Dermis microvascular lymphatic vessel endothelial cell (primary cell): Measurements from ENCODE around the gene ITCH. TPM values are rescaled to one million over a fixed set of nuclear protein-coding genes. Genes with fewer than 3 reads are reported as not detected.
A peak's percentile ranks its signal among the peaks of the same experiment; 100 is the strongest.

Source experiments
- DNase-seq, 2 donors: peaks; one replicate each; pipeline versions ENCODE4 v3.0.0 to v3.0.0-alpha.2; 2010; ENCODE audit warnings: low read depth in 2 of 2
- total RNA-seq: library from RNA; depleted of rRNA; stranded (reverse); fragments of >200 nt; gene quantifications from 2 replicates; pipeline ENCODE4 v1.2.1, GENCODE V29; 2014

Gene ITCH
- total RNA-seq, 1 donor from 2014 or later, result 49.4 TPM

DNA sequence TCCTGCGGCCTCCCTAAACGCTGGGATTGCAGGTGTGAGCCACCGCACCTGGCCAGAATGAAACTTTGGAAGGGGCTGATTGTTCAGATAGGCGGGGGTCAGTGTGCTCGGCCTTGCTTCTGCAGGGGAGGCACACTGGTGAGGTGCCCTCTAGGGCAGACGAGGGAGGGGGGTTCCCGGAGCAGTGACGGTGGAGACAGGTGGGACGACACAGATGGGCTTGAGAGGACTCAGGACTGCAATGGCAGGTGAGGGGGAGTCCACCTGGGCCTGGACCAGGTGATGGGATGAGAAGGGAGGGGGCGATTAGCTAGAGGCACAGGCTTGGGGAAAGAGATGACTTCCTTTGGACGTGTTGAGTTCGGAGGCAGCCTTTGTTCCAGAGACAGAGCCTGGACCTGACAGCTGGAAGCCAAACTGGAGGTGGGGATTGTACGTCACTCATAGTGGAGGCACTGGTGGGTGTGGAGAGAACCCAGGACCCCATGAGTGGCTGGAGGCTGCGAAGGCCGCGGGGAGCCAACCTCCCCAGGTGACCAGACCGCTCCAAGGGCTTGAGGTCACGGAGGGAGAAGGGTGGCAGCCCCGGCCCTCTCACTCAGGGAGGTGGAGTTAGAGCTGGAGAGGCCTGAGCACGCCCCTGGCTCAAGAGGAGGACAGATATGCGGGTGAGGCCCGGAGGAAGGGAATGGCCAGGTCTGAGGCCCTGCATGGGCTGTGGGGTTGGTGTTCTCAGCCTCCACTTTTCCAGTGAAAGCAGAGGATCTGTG is 185.0 kb downstream of the ITCH start:
- no peak for DNase-seq

DNA sequence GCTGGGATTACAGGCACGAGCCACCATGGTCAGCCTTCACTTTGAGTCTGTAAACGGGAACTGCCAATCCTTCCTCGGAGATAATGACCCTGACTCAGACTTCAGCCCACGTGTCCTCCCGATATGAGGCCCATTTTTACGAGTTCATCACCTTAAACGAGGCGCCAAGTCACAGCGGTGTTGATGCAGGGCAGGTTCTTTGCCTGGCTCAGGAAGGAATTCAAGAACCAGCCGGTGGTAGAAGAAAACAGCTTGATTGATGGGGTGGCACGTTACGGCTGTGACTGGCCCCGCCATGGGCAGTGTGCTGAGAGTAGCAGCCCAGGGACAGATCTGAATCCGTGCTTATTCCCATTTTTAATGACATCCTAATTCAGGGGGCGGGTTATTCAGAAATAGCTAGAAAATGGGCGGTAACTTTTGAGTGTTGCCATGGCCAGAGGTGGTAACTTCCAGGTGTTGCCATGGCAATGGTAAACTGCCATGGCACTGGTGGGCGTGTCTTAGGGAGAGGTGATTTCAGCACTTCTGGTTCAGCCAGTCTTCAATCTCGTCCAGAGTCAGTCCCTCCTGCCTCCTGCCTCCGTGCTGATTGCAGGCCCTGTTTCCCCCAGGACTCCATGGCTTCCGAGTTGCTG is 186.3 kb downstream of the ITCH start:
- peak in 1 of 2 donors; percentile 21 for DNase-seq

DNA sequence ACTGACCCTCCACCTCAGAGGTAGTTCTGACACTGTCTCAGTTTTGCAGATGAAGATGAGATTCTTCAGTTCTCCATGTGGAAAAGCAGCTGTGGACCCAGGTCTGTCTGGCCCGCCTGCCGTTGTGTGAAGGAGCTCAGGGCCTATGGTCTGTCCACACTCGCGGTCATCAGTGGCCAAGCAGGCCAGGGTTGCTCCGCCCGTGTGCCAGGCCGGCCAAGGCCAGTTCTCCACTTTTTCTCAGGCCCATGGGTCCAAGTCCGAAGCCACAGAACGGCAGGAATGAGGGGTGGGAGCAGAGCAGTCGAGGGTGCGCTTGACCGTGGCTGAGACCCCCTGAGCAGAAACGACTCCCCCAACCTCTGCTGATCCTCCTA is 186.8 kb downstream of the ITCH start:
- no peak for DNase-seq

DNA sequence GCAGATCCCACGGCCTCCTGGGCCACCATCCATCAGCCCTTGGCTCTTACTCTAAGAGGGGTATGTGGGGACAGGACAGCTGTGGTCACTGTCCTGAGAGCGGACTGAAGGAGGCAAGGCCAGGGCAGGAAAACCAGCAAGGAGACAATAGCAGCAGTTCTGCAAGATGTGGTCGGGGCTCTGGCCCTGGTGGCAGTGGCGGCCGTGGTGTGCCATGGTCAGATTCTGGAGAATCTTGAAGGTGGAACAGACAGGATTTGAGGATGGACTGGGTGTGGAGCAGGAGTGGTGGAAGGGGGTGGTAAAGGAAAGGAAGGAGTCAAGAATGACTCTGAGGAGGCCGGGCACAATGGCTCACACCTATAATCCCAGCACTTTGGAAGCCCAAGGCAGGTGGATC is 189.5 kb downstream of the ITCH start:
- DNase-seq, result no peak

DNA sequence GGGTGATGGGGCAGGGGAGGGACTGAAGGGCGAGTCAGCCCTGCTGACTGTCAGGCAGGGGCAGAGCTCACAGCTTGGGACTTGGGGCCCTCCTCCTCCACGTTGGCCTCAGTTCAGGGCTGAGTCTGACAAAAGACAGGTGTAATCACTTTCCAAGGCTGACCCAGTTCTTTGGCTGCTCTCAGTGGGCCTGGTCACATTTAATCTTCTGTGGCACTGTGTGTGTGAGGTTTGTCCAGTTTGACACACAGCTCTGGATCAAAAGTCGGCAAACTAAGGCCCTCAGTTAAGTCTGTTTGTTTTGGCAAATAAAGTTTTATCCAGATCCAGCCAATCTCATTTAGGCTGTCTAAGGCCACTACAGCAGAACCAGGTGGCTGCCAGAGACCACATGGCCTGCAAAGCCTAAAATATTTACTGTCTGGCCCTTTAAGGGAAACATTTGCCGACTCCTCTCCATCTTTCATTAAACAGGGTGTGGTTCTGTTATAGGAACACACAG is 190.3 kb downstream of the ITCH start:
- no peak for DNase-seq

DNA sequence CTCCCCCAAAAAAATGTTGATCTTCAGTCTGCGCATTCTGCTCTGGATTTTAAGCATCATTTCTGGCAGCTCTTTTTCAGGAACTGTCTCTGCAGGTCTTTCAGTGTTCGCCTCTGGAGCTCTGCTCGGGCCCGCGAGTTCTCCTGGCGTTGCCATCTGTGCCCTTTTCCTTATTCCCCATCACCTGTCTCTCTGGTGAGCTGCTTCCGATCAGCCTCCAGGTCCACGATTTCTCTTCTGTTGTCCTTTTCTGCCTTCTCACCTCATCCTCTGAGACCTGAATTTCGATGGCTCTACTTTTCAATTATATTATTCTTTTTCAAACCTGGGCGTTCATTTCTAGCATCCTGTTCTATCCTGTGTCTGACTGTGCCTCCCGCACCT is 194.9 kb downstream of the ITCH start:
- no peak for DNase-seq

DNA sequence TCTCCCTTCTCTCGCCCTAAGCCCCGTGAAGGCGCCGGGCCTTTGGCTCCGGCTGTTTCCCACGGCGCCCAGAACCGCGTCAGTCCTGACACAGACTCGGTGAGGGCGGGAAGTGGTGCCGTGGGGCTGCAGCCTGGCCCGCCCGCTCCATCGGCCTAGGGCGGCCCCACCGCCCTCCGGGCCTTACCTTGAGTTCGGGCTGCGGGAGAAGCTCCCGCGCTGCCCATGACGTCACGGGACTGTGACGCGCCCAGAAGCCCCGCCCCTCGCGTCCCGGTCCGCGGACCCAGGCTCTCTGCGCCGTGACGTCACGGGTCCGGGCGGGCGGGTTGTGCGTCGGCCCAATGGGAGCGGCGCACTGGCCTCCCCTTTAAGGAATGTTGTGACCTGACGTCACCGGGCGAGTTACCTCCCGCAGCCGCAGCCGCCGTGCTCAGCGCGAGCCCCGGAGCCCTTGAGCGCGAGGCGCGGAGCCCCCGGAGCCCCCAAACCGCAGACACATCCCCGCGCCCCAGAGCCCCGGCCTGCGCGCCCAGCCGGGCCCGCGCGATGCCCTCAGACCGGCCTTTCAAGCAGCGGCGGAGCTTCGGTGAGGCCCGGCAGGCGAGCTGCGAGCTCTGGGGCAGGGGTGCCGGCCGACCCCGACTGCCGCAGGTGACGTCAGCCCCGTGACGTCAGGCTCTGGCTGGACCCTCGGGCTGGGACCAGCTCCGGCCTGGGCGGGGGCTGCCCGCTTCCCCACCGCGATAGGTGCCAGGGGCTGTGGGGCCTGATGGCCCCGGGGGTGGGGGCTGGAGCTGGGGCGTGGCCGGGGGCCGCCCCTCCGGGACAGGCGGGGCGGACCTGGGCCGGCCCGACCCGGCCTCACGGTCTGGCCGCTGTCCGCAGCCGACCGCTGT is 195.5 kb downstream of the ITCH start, which contains the start of gene MAP1LC3A:
Gene MAP1LC3A, plus strand, starts transcription at position 399 of the 899 bp plus-strand sequence. Its CDS starts 151 bp downstream, at position 550.
- DNase-seq, result peak; percentile 89 to 97

DNA sequence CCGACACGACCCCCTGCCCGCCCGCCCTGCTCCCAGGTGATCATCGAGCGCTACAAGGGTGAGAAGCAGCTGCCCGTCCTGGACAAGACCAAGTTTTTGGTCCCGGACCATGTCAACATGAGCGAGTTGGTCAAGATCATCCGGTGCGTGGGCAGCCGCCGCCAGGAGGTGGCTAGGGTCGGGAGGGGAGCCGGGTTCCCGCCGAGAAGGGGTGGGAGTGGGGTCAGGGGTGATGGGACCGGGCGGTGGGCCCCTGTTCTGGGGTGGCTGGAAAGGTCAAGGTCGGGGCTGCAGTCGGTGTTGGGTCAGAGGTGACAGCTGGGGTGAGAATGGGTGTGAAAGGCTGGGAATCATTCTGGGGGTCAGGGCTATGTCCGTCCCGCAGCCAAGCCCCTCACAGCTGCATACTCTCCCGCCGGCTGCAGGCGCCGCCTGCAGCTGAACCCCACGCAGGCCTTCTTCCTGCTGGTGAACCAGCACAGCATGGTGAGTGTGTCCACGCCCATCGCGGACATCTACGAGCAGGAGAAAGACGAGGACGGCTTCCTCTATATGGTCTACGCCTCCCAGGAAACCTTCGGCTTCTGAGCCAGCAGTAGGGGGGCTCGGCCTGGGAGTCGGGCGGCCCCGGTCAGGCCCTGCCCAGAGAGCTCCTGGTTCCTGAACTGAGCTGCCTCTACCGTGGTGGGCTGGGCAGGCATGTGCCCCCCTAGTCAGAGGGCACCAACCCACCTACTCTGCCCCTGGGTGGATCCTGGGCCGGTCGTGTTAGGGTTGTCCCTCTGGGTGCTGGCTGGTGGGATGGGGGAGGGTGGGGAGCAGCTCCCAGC is 196.5 kb downstream of the ITCH start:
- peak in 1 of 2 donors; percentile 22 for DNase-seq

DNA sequence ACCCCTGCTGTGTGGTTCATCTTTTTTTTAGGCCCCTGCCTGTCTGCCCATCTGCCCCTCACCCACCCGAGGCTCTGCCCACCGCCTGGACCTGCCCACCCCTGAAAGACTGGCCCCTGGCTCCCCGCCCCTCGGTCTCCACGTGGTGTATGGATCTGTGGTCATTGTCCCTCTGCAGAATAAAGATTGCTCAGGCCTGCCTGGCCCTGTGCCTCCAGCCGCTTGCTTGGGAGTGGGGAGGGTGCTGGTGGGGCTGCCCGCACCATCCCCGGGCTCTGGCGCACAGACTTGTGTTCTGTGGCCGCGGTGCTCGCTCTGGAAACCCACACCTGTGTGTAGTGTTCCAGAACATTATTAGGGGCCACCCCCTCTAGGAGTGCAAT is 197.1 kb downstream of the ITCH start:
- DNase-seq, result no peak

DNA sequence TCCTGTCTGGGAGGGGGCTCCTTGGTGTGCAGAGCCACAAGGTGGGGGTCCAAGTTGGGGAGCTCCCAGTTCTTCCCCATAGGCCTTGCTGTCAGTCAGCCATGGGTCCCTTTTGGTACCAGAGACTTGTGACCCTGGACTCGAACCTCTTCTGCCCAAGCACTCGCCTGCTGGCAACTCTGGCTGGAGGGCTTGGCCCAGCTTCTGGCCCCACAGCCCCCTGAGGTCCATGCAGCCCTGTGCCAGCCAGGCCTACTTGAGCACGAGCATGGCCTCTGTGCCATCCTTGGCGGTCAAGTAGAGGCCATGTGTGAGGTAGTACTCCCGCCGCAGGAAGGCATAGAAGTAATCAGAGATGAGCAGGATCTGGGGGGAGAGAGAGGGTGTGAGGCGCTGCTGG is 197.5 kb downstream of the ITCH start:
- no peak for DNase-seq

Other genes starting within 250 kb of the ITCH start
- not detected in 2 replicates for gene ASIP, start 121.8 kb upstream of the ITCH start, total RNA-seq
- 109 and 127 TPM in 2 replicates for gene AHCY, start 59.9 kb upstream of the ITCH start, total RNA-seq
- gene DYNLRB1, start 153.1 kb downstream of the ITCH start, total RNA-seq, result 51.5 and 58.9 TPM in 2 replicates
- gene MAP1LC3A, start 195.4 kb downstream of the ITCH start, total RNA-seq, result 16.6 and 40.2 TPM in 2 replicates